ENCODE results near the gene CLCN7. TPM values are rescaled to one million over a fixed set of nuclear protein-coding genes. Genes with fewer than 3 reads are reported as not detected.

The CLCN7 gene
- 71.1 TPM for total RNA-seq (2013)
- polyA plus RNA-seq (100 to 1,000 TPM in 1 of 3 donors, 10 to 100 TPM in 2; 37.4 to 249 (median 56.5) TPM), polyA minus RNA-seq (116 and 183 TPM in 2 replicates), total RNA-seq (55.2 to 198 (median 110) reads per million in 11 experiments)

GRCh38 chr16:1474796-1475551 is at the start of gene CLCN7:
TSS of gene CLCN7 (minus strand) at chr16:1475028. CDS start at chr16:1474974, 54 bp downstream.
- Histone ChIP-seq H4K20me1 (ENCODE audit: insufficient read depth, low read length) (peaks cover under 1% of the 10 kb centered on the region), H3K4me2 (replicated peaks; ENCODE audit: extremely low read depth, low read length, poor library complexity, severe bottlenecking) (peak within 1 kb of the TSS; percentile 84), H3K9ac (ENCODE audit: insufficient read depth, low read length, poor library complexity, severe bottlenecking) (peak within 1 kb of the TSS; percentile 96), H2AFZ (ENCODE audit: insufficient read depth, low read depth, low read length, poor library complexity, severe bottlenecking) (peak within 1 kb of the TSS; percentile 90), H3K27ac (ENCODE audit: low read depth in 1 of 2, low read length in 2 of 2) (peak within 1 kb of the TSS; percentile 79 to 99), H3K36me3 (replicated peaks in 1 of 2; ENCODE audit: control insufficient read depth in 1 of 2, insufficient read depth in 2 of 2, low read length in 2 of 2) (no peaks in the 10 kb centered on the region), H3K79me2 (ENCODE audit: insufficient read depth, low read length) (peaks cover 59% of the 10 kb centered on the region), H3K4me1 (ENCODE audit: control insufficient read depth in 1 of 2, insufficient read depth in 2 of 2, low read length in 2 of 2) (peaks cover 54 to 62% of the 10 kb centered on the region in 2 donors), H3K4me3 (replicated peaks in 1 of 3; ENCODE audit: low read depth in 2 of 3, low read length in 3 of 3) (peak within 1 kb of the TSS; percentile 61 to 81 (median 77)), H3K27me3 (ENCODE audit: control insufficient read depth in 2 of 2, insufficient read depth in 2 of 2, low read length in 2 of 2) (no peaks in the 10 kb centered on the region), H3K9me3 (replicated peaks in 1 of 2; ENCODE audit: control insufficient read depth in 1 of 2, insufficient read depth in 1 of 2, low read length in 2 of 2) (no peaks in the 10 kb centered on the region)
- intact Hi-C loops (cut with micrococcal nuclease) = loop anchor here (5.0 to 10.0 kb wide), 4 partner anchors 67 to 300 kb away; partner anchors contain the start of genes CRAMP1 (in 2 of the 2), IFT140 (in 2 of the 2), EME2 (in 1 of the 2) and MRPS34 (in 1 of the 2)
- peaks cover 4 to 8% of the 10 kb centered on the region in 2 donors for H3K36me3 Mint-ChIP-seq
- peaks cover 47% of the 10 kb centered on the region for H3K4me1 Mint-ChIP-seq
- peaks cover 0 to 5% (median 0%) of the 10 kb centered on the region in 3 donors for H3K27me3 Mint-ChIP-seq (ENCODE audit: low read depth in 3 of 3)
- peaks cover 0 to 7% (median 4%) of the 10 kb centered on the region in 7 donors for H3K9me3 Mint-ChIP-seq
- peak; percentile 75 to 89 (median 84) for DNase-seq
- TF ChIP-seq CTCF (IDR thresholded peaks at IDR 0.05) = no peak
- under 1% methylated on average over 98 of the region's 99 CpGs for WGBS (ENCODE audit: insufficient coverage)
- H3K4me3 Mint-ChIP-seq = peak within 1 kb of the TSS; percentile 82 to 93
- peak within 1 kb of the TSS; percentile 87 to 95 (median 91) for H3K27ac Mint-ChIP-seq

GRCh38 chr16:1524366-1524765 is 49.5 kb upstream of the CLCN7 start:
- no peak overlapping the region for H3K4me3 ChIP-seq (replicated peaks in 1 of 3; ENCODE audit: low read depth in 2 of 3, low read length in 3 of 3)
- H2AFZ ChIP-seq (ENCODE audit: insufficient read depth, low read depth, low read length, poor library complexity, severe bottlenecking) = no peak overlapping the region
- 96% methylated on average over 20 of the region's 26 CpGs for WGBS (ENCODE audit: insufficient coverage)
- H4K20me1 ChIP-seq (ENCODE audit: insufficient read depth, low read length) = no peaks in the 10 kb centered on the region
- no peaks in the 10 kb centered on the region for H3K4me1 ChIP-seq (ENCODE audit: control insufficient read depth in 1 of 2, insufficient read depth in 2 of 2, low read length in 2 of 2)
- Mint-ChIP-seq H3K9me3 (no peaks in the 10 kb centered on the region), H3K4me1 (peaks cover 2% of the 10 kb centered on the region), H3K27me3 (ENCODE audit: low read depth in 3 of 3) (peaks cover 3 to 8% (median 6%) of the 10 kb centered on the region in 3 donors), H3K36me3 (no peaks in the 10 kb centered on the region), H3K4me3 (no peak overlapping the region), H3K27ac (no peak overlapping the region)
- intact Hi-C loops (cut with micrococcal nuclease) = no loop called here
- H3K79me2 ChIP-seq (ENCODE audit: insufficient read depth, low read length) = no peaks in the 10 kb centered on the region
- no peaks in the 10 kb centered on the region for H3K9me3 ChIP-seq (replicated peaks in 1 of 2; ENCODE audit: control insufficient read depth in 1 of 2, insufficient read depth in 1 of 2, low read length in 2 of 2)
- H3K4me2 ChIP-seq (replicated peaks; ENCODE audit: extremely low read depth, low read length, poor library complexity, severe bottlenecking) = no peak overlapping the region
- no peaks in the 10 kb centered on the region for H3K27me3 ChIP-seq (ENCODE audit: control insufficient read depth in 2 of 2, insufficient read depth in 2 of 2, low read length in 2 of 2)
- DNase-seq = no peak
- no peak overlapping the region for H3K27ac ChIP-seq (ENCODE audit: low read depth in 1 of 2, low read length in 2 of 2)
- no peaks in the 10 kb centered on the region for H3K36me3 ChIP-seq (replicated peaks in 1 of 2; ENCODE audit: control insufficient read depth in 1 of 2, insufficient read depth in 2 of 2, low read length in 2 of 2)
- TF ChIP-seq CTCF (IDR thresholded peaks at IDR 0.05) = no peak
- H3K9ac ChIP-seq (ENCODE audit: insufficient read depth, low read length, poor library complexity, severe bottlenecking) = no peak overlapping the region

All from CD14-positive monocyte (primary cell).